VCaP (cell line): Measurements from ENCODE around the gene ERO1A.

Experiments used
- H3K27ac ChIP-seq: fragments of 450-650 bp; 2 replicates; pipeline ENCODE4 v1.5.1; 2017
- CTCF ChIP-seq: fragments of 450-650 bp; conservative IDR thresholded peaks from 2 replicates; pipeline ENCODE4 v1.5.1; 2017; ENCODE audit warnings: mild to moderate bottlenecking, moderate library complexity

The ERO1A gene

GRCh38 chr14:52706724-52707706 lies 11.7 kb upstream of the ERO1A start, which contains the start of gene PSMC6:
TSS of gene PSMC6 (plus strand) at chr14:52707200. CDS start at chr14:52707220, 20 bp downstream.
- TF ChIP-seq CTCF: no peak

GRCh38 chr14:52706286-52706685 lies 10.9 kb upstream of the ERO1A start:
- no peak for TF ChIP-seq CTCF
- H3K27ac ChIP-seq: peak overlapping the region; percentile 87

More at GRCh38 chr14:52706724-52707706, 11.7 kb upstream of the ERO1A start, which contains the start of gene PSMC6:
- peak within 1 kb of the TSS; percentile 87 for H3K27ac ChIP-seq

GRCh38 chr14:52703664-52704063 lies 8.3 kb upstream of the ERO1A start:
- no peak overlapping the region for H3K27ac ChIP-seq
- TF ChIP-seq CTCF: no peak

GRCh38 chr14:52703225-52703624 lies 7.9 kb upstream of the ERO1A start:
- no peak for TF ChIP-seq CTCF
- H3K27ac ChIP-seq: no peak overlapping the region

- H3K27ac ChIP-seq: peak overlapping the region; percentile 92
- no peak for TF ChIP-seq CTCF
Measured at GRCh38 chr14:52701223-52701622, 5.9 kb upstream of the ERO1A start.

GRCh38 chr14:52700701-52701172 lies 5.4 kb upstream of the ERO1A start:
- peak overlapping the region; percentile 92 for H3K27ac ChIP-seq

More at GRCh38 chr14:52700701-52701172, 5.4 kb upstream of the ERO1A start:
- no peak for TF ChIP-seq CTCF
